ENCODE measurements around the gene UXS1. TPM values are rescaled to one million over a fixed set of nuclear protein-coding genes. Genes with fewer than 3 reads are reported as not detected.

UXS1 gene
- total RNA-seq, 1 experiment from 2014 or later = 44.7 TPM

DNA sequence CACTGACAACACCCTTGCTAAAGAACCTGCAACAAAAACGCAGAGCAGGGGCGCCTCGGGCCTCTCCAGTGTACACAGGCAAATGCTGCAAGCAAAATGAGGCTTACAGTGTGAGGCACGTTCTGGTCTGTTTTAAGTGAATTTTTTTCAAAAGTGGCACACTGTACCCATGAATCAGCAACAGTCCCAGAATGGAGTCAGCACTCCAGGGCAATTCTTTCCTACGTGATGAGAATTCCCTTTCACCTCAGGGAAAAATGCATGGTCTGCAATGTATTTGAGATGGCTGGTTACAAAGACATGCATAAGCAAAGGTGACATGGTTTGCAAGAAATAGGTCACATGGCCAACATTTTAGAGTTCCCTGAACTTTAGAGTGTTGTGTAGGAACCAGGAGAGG lies 94.4 kb downstream of the UXS1 start (continued):
- TF ChIP-seq, protein P1, sequence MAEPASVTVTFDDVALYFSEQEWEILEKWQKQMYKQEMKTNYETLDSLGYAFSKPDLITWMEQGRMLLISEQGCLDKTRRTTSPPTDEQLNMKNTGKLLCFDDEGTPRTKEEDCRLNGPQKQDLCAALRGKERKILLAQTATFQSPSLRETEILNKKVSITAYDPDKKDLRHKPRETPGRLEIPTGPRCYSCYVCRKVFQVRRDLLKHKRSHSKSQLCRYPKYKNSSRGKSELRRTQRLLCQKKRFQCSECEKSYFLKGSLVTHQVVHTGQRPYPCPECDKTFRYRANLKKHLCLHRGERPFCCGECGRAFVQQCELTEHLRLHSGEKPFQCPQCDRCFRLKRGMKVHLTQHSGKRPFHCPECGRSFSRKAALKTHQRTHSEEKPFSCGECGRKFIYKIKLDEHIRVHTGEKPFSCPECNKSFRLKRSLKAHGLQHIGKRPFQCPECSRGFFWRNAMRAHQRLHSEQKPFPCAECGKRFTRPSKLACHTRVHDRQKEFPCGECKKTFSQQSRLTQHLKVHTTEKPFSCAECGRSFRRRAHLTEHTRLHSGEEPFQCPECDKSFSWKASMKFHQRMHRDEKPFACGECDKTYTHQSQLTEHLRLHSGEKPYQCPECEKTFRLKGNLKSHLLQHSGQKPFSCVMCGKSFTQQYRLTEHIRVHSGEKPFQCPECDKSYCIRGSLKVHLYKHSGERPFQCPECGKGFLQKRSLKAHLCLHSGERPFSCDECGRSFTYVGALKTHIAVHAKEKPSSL (CRISPR knock-in tag; conservative IDR thresholded peaks at IDR 0.05) = no peak
- TF ChIP-seq GABPB1 (CRISPR knock-in tag; IDR thresholded peaks at IDR 0.05) (no peak), NR2C2 (CRISPR knock-in tag; IDR thresholded peaks at IDR 0.05) (no peak)

DNA sequence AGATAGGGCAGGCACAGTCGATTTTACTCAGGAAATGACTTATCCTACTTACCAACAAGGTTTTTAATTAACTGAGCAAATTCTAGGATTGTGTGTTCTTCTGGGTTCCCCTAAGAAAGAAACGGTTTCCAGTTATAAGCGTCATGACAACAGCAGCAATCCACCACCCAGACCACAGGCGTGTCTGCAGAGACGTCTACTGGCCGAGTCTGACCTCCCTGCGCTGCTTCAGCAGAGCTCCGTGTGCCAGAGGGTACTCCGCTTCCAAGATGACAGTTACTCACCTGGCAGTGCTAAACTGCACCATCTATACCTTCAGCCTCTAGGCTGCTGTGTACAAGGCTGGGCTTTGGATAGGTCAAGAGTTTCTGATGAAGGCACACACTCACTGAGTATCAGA lies 95.4 kb downstream of the UXS1 start:
- ATAC-seq = no peak
- no peak for DNase-seq (ENCODE audit: low spot score)
- Mint-ChIP-seq H3K27me3 (ENCODE audit: low read depth) (no peaks in the 10 kb centered on the region), H3K9me3 (no peaks in the 10 kb centered on the region), H3K36me3 (peaks cover 34% of the 10 kb centered on the region), H3K4me3 (no peak overlapping the region), H3K4me1 (peaks cover 18% of the 10 kb centered on the region), H3K27ac (no peak overlapping the region)
- no peak for TF ChIP-seq ZNF423 (CRISPR knock-in tag; IDR thresholded peaks at IDR 0.05)
- TF ChIP-seq, protein P2, sequence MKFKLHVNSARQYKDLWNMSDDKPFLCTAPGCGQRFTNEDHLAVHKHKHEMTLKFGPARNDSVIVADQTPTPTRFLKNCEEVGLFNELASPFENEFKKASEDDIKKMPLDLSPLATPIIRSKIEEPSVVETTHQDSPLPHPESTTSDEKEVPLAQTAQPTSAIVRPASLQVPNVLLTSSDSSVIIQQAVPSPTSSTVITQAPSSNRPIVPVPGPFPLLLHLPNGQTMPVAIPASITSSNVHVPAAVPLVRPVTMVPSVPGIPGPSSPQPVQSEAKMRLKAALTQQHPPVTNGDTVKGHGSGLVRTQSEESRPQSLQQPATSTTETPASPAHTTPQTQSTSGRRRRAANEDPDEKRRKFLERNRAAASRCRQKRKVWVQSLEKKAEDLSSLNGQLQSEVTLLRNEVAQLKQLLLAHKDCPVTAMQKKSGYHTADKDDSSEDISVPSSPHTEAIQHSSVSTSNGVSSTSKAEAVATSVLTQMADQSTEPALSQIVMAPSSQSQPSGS (CRISPR knock-in tag; IDR thresholded peaks at IDR 0.05; ENCODE audit: borderline replicate concordance, low read depth) = no peak
- TF ChIP-seq SOX15 (CRISPR knock-in tag; IDR thresholded peaks at IDR 0.05) = no peak
- TF ChIP-seq SMAD4 (CRISPR knock-in tag; IDR thresholded peaks at IDR 0.05) = no peak
- no peak for TF ChIP-seq SMAD3 (CRISPR knock-in tag; IDR thresholded peaks at IDR 0.05; ENCODE audit: borderline replicate concordance)
- TF ChIP-seq RELA (CRISPR knock-in tag; IDR thresholded peaks at IDR 0.05; ENCODE audit: borderline replicate concordance) = no peak
- TF ChIP-seq FOXK1 (CRISPR knock-in tag; IDR thresholded peaks at IDR 0.05) = no peak
- no peak for TF ChIP-seq CBFB (CRISPR knock-in tag; IDR thresholded peaks at IDR 0.05; ENCODE audit: low read depth)
- TF ChIP-seq NR1H2 (CRISPR knock-in tag; IDR thresholded peaks at IDR 0.05) = no peak
- POLR2A ChIA-PET = no interaction called here
- CTCF ChIA-PET = interaction anchor here (1.0 kb wide), 1 partner anchor 13 kb away, joined by 3 read pairs; no protein-coding TSS in a partner anchor

DNA sequence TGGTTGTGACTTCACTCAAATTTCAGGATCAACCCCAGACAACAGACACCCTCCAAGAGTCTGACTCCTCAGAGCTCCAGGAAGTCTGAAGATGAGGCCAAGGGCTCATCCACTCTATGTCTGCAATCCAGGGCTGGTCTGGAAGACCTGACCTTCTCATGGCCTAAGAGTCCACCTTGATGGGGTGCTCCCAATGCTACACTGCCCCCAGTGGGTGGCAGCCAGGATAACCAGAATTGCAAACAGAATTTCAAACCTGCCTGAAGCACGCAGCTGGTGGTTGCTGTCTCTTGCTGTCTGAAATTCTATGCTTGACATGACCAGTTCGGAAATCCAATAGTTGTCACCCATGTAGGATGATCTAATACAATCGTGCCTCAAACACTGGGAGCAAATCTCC lies 96.0 kb downstream of the UXS1 start:
- Mint-ChIP-seq H3K27ac (no peak overlapping the region), H3K27me3 (ENCODE audit: low read depth) (no peaks in the 10 kb centered on the region), H3K4me3 (no peak overlapping the region), H3K9me3 (no peaks in the 10 kb centered on the region), H3K4me1 (peaks cover 18% of the 10 kb centered on the region), H3K36me3 (peaks cover 37% of the 10 kb centered on the region)
- DNase-seq (ENCODE audit: low spot score) = peak; percentile 41
- peak; percentile 46 for ATAC-seq
- ChIA-PET CTCF (interaction anchor here (0.8 to 1.0 kb wide), 2 partner anchors 12 to 212 kb away, joined by 3 read pairs; no protein-coding TSS in a partner anchor), POLR2A (no interaction called here)
- TF ChIP-seq, protein P3, sequence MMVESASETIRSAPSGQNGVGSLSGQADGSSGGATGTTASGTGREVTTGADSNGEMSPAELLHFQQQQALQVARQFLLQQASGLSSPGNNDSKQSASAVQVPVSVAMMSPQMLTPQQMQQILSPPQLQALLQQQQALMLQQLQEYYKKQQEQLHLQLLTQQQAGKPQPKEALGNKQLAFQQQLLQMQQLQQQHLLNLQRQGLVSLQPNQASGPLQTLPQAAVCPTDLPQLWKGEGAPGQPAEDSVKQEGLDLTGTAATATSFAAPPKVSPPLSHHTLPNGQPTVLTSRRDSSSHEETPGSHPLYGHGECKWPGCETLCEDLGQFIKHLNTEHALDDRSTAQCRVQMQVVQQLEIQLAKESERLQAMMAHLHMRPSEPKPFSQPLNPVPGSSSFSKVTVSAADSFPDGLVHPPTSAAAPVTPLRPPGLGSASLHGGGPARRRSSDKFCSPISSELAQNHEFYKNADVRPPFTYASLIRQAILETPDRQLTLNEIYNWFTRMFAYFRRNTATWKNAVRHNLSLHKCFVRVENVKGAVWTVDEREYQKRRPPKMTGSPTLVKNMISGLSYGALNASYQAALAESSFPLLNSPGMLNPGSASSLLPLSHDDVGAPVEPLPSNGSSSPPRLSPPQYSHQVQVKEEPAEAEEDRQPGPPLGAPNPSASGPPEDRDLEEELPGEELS (CRISPR knock-in tag; IDR thresholded peaks at IDR 0.05) = no peak
- TF ChIP-seq, protein P4, sequence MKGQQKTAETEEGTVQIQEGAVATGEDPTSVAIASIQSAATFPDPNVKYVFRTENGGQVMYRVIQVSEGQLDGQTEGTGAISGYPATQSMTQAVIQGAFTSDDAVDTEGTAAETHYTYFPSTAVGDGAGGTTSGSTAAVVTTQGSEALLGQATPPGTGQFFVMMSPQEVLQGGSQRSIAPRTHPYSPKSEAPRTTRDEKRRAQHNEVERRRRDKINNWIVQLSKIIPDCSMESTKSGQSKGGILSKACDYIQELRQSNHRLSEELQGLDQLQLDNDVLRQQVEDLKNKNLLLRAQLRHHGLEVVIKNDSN (CRISPR knock-in tag; IDR thresholded peaks at IDR 0.05) = no peak
- TF ChIP-seq, protein P5, sequence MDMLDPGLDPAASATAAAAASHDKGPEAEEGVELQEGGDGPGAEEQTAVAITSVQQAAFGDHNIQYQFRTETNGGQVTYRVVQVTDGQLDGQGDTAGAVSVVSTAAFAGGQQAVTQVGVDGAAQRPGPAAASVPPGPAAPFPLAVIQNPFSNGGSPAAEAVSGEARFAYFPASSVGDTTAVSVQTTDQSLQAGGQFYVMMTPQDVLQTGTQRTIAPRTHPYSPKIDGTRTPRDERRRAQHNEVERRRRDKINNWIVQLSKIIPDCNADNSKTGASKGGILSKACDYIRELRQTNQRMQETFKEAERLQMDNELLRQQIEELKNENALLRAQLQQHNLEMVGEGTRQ (CRISPR knock-in tag; IDR thresholded peaks at IDR 0.05) = no peak
- TF ChIP-seq NR3C1 (CRISPR knock-in tag; conservative IDR thresholded peaks at IDR 0.05; ENCODE audit: low read depth) (no peak), KAT7 (CRISPR knock-in tag; IDR thresholded peaks at IDR 0.05; ENCODE audit: borderline replicate concordance) (no peak), ZNF671 (CRISPR knock-in tag; IDR thresholded peaks at IDR 0.05) (no peak), ZNF263 (CRISPR knock-in tag; IDR thresholded peaks at IDR 0.05; ENCODE audit: low read depth) (no peak), NR2C2 (CRISPR knock-in tag; IDR thresholded peaks at IDR 0.05) (no peak)
- TF ChIP-seq, protein P6, sequence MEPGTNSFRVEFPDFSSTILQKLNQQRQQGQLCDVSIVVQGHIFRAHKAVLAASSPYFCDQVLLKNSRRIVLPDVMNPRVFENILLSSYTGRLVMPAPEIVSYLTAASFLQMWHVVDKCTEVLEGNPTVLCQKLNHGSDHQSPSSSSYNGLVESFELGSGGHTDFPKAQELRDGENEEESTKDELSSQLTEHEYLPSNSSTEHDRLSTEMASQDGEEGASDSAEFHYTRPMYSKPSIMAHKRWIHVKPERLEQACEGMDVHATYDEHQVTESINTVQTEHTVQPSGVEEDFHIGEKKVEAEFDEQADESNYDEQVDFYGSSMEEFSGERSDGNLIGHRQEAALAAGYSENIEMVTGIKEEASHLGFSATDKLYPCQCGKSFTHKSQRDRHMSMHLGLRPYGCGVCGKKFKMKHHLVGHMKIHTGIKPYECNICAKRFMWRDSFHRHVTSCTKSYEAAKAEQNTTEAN (CRISPR knock-in tag; IDR thresholded peaks at IDR 0.05) = no peak
- TF ChIP-seq, protein P7, sequence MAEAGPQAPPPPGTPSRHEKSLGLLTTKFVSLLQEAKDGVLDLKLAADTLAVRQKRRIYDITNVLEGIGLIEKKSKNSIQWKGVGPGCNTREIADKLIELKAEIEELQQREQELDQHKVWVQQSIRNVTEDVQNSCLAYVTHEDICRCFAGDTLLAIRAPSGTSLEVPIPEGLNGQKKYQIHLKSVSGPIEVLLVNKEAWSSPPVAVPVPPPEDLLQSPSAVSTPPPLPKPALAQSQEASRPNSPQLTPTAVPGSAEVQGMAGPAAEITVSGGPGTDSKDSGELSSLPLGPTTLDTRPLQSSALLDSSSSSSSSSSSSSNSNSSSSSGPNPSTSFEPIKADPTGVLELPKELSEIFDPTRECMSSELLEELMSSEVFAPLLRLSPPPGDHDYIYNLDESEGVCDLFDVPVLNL (CRISPR knock-in tag; IDR thresholded peaks at IDR 0.05; ENCODE audit: borderline replicate concordance, low read depth) = no peak

Measured in WTC11 (cell line).